Motor neuron (in vitro differentiated cells): ENCODE results near the gene MPIG6B. TPM values are rescaled to one million over a fixed set of nuclear protein-coding genes. Genes with fewer than 3 reads are reported as not detected.
A peak's percentile ranks its signal among the peaks of the same experiment; 100 is the strongest.

Experiments
- ATAC-seq, 8 experiments: fragments of 200-7000 bp; cut with Tn5 transposase; replicated peaks in 6 of 8; 2 replicates each; pipeline ENCODE4 v1.8.0; 2021; ENCODE audit warnings: mild to moderate bottlenecking in 8 of 8, moderate library complexity in 8 of 8
- H3K27ac ChIP-seq, 2 donors: fragments of 250-450 bp; sonication (Bioruptor Pico); 2 replicates each; pipeline ENCODE4 v1.9.0; 2021; ENCODE audit warnings: antibody characterized with exemption in 2 of 2, mild to moderate bottlenecking in 2 of 2, moderate library complexity in 1 of 2
- H3K4me1 ChIP-seq, 2 donors: fragments of 250-450 bp; sonication (Bioruptor Pico); replicated peaks in 1 of 2; 2 replicates each; pipeline ENCODE4 v1.6.1; 2021; ENCODE audit warnings: antibody characterized with exemption in 2 of 2, mild to moderate bottlenecking in 2 of 2, moderate library complexity in 1 of 2
- H3K4me3 ChIP-seq, 5 donors: fragments of 250-450 bp; sonication (Bioruptor Pico); 2 replicates each; pipeline ENCODE4 v1.9.0; 2021; ENCODE audit warnings: antibody characterized with exemption in 5 of 5, mild to moderate bottlenecking in 5 of 5, moderate library complexity in 4 of 5
- WGBS, 10 experiments: fragments of 450-650 bp; shearing (Covaris generic); methylation state at CpG; one replicate each; pipeline ENCODE4 v1.0.0; 2022; 5-methylcytosine and 5-hydroxymethylcytosine counted together
- in situ Hi-C, 9 experiments: fragments of 400-800 bp; cut with MboI; loops; one replicate each; pipeline ENCODE4 v1.15.0; 2021; ENCODE audit warnings: low sequenced_read_pairs in 9 of 9, low pct_unique_long_range_greater_than_20kb in 2 of 9; ENCODE audit not compliant: unreplicated experiment in 9 of 9
- total RNA-seq, 8 experiments: library from RNA; unstranded; fragments of 300-600 nt; gene quantifications; 2 replicates each; pipeline versions ENCODE4 v1.2.3 to v1.2.4, GENCODE V29; 2022

Gene MPIG6B
- total RNA-seq, 8 experiments from 2014 or later: 0.18 to 1.8 (median 0.58) TPM

DNA sequence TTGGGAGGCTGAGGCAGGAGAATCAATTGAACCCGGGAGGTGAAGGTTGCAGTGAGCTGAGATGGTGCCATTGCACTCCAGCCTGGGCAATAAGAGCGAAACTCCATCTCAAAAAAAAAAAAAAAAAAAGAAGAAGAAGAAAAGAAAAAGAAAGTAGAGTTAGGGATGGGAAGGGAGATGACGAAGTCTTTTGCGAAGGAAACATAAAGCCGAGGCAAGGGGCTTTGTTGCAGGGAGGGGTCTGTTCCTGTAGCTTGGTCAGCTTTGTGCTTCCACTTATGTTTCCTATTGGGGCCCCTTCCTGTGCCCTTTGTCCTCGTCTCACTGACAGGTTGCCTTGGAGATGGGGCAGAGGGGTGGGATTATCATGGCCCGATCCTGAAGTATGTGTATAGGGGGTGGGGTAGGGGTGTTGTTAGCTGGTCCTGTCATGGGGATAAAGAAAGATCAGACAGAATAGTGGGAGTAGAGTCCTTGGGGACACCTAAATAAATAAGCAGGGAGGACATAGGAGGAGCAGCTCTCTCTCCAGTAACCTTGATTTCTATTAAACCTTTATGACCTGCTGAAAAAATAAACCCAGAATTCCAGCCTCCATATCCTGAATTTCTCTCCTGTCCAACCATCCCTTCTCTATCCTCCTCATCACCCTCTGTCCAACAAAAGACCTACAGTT is 14.3 kb downstream of the MPIG6B start:
- WGBS, 10 experiments: 17 to 87% (median 60%) methylated on average over 4 to 7 of the region's 7 CpGs; no CpG with 5 or more reads in 2 of the 10 experiments
- in situ Hi-C loops: no loop called here

DNA sequence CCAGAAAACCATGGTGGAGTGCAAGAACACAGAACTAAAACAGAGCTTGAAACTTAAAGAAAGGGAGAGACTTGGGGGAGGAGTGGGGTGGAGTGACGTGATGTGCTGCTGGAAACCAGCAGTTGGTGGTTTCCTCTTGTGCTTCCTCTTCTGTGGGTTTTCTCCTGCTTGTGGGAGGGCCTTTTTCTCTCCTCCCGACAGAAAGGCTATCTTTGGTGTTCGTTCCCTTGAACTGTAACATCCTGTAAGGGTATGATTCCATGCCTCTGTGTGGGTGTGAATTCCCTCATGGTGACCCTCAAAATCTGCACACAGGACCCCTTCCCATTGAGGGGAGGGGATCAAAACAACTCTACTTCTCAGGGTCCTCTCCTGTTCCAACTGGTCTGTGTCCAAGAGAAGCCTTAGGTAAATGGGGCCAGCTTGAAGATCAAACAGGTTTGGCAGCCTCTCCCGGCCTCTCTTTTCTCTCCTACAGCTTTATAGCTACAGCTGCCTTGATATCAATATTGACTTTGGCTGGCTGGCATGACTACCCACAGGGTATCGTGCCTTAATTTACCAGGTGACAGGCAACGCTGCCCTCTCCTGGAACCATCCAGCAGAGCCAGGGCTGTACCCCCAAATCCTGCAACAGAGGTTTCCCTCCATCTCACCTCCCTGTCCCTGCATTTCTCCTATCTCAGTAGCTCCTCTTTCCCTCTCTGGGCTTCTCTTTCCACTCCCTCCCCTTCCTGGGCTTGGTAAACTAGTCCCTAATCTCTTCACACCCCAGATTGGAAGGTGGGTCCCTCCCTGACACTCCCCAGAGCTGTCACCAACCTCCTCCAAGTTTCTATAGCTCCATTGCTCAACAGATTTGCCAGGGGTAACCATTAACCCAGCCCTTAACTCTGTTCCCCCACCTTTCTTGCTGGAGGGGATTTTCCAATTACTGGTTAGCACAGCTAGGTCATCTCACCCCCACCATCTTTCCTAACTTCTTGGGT is 15.1 kb downstream of the MPIG6B start:
- Histone ChIP-seq H3K4me3 (peak overlapping the region in 2 of 5 donors; percentile 1 to 57), H3K27ac (peak overlapping the region; percentile 79 to 86), H3K4me1 (peaks cover 40 to 43% of the 10 kb centered on the region in 2 donors)
- in situ Hi-C loops: no loop called here
- 0 to 49% (median 25%) methylated on average over 1 to 5 of the region's 6 CpGs; no CpG with 5 or more reads in 2 of the 10 experiments for WGBS, 10 experiments
- no peak for ATAC-seq

More for the DNA sequence above, 14.3 kb downstream of the MPIG6B start:
- Histone ChIP-seq H3K4me1 (peaks cover 40 to 43% of the 10 kb centered on the region in 2 donors), H3K27ac (peak overlapping the region; percentile 79 to 86), H3K4me3 (peak overlapping the region in 3 of 5 donors; percentile 1 to 69 (median 57))
- peak in 3 of 8 experiments; percentile 9 to 22 (median 17) for ATAC-seq

DNA sequence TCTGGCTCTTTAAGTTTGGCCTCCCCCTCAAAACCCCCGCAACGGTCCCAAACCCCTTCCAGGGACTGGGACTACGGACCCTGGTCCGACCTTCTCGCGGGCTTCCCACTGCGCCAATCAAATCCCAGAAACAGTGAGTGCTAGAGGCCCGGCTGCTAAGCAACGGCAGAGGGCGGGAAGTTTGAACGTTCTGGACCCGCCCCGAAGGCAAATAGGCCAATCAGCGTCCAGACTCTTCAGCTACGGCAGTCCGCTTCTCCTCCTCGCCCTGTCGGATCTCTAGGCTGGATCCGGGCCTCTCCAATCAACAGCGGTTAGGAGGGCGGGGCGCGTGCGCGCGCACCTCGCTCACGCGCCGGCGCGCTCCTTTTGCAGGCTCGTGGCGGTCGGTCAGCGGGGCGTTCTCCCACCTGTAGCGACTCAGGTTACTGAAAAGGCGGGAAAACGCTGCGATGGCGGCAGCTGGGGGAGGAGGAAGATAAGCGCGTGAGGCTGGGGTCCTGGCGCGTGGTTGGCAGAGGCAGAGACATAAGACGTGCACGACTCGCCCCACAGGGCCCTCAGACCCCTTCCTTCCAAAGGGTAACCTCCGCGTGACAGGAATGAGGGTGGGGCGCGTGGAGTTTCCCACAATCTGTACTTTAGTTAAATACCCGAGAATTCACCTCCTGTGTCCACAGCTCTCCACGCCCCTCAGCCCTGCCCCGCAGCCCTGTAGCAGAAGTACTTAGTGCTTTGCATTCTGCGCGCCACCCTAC is 16.6 kb downstream of the MPIG6B start, which contains the start of gene MSH5:
Gene MSH5 (plus strand): TSS at position 367 of the 758 bp plus-strand sequence. CDS start 462 bp downstream, outside the sequence.
- peak within 1 kb of the TSS in 1 of 2 donors; percentile 86 for H3K27ac ChIP-seq
- in situ Hi-C loops: no loop called here
- H3K4me3 ChIP-seq: peak within 1 kb of the TSS; percentile 45 to 73 (median 51)
- peak; percentile 76 to 94 (median 90) for ATAC-seq
- WGBS, 10 experiments: 0 to 7% (median 0%) methylated on average over 1 to 19 of the region's 58 CpGs; no CpG with 5 or more reads in 4 of the 10 experiments
- H3K4me1 ChIP-seq: peaks cover 32 to 35% of the 10 kb centered on the region in 2 donors

DNA sequence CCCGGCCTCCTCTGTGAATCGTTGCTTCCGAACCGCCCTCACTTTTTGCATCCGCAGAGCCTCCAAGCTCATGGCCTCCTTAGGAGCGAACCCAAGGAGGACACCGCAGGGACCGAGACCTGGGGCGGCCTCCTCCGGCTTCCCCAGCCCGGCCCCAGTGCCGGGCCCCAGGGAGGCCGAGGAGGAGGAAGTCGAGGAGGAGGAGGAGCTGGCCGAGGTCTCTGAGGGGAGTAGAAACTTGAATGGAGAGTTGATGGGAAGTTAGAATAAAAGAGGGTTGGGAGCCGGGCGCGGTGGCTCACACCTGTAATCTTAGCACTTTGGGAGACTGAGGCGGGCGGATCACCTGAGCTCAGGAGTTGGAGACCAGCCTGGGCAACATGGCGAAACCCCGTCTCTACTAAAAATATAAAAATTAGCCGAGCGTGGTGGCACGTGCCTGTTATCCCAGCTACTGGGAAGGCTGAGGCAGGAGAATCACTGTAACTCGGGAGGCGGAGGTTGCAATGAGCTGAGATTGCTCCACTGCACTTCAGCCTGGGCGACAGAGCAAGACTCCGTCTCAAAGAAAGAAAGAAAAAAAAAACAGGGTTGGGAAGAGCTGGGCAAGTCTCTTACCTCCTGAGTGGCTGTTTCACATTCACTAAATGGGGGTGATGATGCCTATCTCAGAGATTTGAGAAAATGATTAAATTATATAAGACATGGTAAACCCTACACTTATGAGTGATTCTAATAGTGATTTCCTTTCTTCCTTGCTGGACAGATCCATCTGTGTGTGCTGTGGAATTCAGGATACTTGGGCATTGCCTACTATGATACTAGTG is 17.4 kb downstream of the MPIG6B start:
- no peak for ATAC-seq
- in situ Hi-C loops: no loop called here
- peaks cover 31 to 32% of the 10 kb centered on the region in 2 donors for H3K4me1 ChIP-seq
- WGBS, 10 experiments: 0 to 51% (median 28%) methylated on average over 1 to 15 of the region's 29 CpGs; no CpG with 5 or more reads in 3 of the 10 experiments
- H3K4me3 ChIP-seq: peak overlapping the region; percentile 45 to 73 (median 51)
- peak overlapping the region in 1 of 2 donors; percentile 71 for H3K27ac ChIP-seq

DNA sequence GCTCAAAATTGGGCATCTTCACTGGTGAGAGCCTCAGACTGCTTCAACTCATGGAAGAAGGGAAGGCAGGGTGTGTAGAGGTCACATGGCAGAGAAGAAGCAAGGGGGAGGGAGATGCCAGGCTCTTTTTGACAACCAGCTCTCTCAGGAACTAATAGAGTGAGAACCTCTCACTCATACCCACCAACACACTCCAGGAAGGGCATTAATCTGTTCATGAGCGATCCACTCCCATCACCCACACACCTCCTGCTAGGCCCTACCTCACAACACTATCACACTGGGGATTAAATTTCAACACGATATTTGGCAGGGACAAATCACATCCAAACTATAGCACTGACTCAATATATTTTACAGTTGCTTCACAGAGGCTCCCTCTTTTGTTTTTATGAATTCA is 18.6 kb downstream of the MPIG6B start:
- 61 to 100% (median 100%) methylated on average over 1 to 2 of the region's 2 CpGs; no CpG with 5 or more reads in 5 of the 10 experiments for WGBS, 10 experiments
- in situ Hi-C loops: no loop called here
- peaks cover 21 to 29% of the 10 kb centered on the region in 2 donors for H3K4me1 ChIP-seq

DNA sequence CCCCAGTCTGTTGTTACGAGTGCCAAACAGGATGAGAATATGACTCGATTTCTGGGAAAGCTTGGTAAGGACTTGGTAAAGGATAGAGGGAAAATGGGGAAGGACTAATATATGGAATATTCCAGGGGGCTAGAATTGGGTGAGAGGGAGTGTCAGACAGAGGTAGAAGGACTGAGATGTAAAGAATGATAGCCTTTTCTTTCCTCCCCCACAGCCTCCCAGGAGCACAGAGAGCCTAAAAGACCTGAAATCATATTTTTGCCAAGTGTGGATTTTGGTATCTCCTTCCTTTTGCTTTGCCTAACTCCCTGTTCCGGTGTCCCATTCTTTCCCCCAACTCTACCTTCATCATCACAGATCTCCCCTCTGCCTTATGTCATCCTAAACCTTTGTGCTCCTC is 19.7 kb downstream of the MPIG6B start:
- in situ Hi-C loops: no loop called here
- no peak overlapping the region for H3K4me3 ChIP-seq

More for the DNA sequence above, 18.6 kb downstream of the MPIG6B start:
- no peak for ATAC-seq
- H3K27ac ChIP-seq: no peak overlapping the region
- H3K4me3 ChIP-seq: no peak overlapping the region

DNA sequence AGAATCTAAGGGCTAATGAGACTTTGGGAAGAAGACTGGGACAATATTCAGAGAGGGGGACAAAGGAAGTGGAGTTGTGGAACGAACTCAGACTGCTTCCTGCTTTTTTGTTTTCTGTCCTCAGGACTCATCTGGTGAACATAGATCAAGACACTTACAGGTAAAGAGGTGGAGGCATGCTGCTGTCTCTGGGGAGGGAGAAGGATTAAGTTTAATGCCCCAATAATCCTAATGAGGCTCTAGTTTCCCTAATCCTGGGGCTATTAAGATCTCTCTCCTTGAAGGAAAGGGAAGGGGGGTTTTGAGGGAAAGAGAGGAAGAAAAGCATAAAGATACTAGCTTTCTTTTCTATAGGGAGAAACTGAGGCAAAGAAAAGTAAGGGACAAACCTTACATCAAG is 21.2 kb downstream of the MPIG6B start:
- WGBS, 10 experiments: 50 to 100% (median 82%) methylated on average over 1 of the region's 1 CpG; no CpG with 5 or more reads in 4 of the 10 experiments
- peaks cover 0 to 4% of the 10 kb centered on the region in 2 donors for H3K4me1 ChIP-seq
- H3K27ac ChIP-seq: no peak overlapping the region
- in situ Hi-C loops: no loop called here
- H3K4me3 ChIP-seq: no peak overlapping the region
- ATAC-seq: no peak

More for the DNA sequence above, 19.7 kb downstream of the MPIG6B start:
- no peak for ATAC-seq
- 70 to 100% (median 94%) methylated on average over 1 to 3 of the region's 3 CpGs; no CpG with 5 or more reads in 2 of the 10 experiments for WGBS, 10 experiments
- no peak overlapping the region for H3K27ac ChIP-seq
- peaks cover 11 to 18% of the 10 kb centered on the region in 2 donors for H3K4me1 ChIP-seq

DNA sequence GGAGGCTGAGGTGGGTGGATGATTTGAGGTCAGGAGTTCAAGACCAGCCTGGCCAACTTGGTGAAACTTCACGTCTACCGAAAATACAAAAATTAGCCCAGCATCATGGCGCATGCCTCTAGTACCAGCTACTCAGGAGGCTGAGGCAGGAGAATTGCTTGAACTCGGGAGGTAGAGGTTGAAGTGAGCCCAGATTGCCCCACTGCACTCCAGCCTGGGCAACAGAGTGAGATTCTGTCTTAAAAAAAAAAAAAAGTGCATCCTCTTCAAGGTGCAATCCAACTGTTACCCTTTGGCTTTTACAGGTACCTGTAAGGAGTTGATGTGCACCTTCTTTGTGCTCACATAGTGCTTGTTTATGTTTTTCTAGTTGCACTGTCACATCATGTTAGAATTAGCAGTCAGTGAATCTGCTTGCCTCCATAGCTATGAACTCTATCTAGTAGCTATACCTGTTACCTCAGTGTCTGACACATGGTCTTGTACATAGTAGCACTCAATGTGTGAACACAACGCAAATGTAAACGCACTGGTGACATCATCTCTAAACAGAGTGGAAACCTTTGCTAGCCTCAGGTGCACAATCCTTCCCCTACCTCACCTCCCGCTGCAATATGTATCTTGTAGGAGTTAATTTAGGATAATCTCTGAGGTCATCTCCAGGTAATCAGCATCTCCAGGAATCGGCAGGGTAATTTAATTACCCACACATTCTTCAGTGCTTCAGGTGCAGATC is 26.3 kb downstream of the MPIG6B start:
- WGBS, 10 experiments: 79 to 100% (median 96%) methylated on average over 1 to 8 of the region's 8 CpGs
- Histone ChIP-seq H3K4me1 (no peaks in the 10 kb centered on the region), H3K4me3 (no peak overlapping the region), H3K27ac (no peak overlapping the region)
- ATAC-seq: peak in 1 of 8 experiments; percentile 53
- in situ Hi-C loops: no loop called here

DNA sequence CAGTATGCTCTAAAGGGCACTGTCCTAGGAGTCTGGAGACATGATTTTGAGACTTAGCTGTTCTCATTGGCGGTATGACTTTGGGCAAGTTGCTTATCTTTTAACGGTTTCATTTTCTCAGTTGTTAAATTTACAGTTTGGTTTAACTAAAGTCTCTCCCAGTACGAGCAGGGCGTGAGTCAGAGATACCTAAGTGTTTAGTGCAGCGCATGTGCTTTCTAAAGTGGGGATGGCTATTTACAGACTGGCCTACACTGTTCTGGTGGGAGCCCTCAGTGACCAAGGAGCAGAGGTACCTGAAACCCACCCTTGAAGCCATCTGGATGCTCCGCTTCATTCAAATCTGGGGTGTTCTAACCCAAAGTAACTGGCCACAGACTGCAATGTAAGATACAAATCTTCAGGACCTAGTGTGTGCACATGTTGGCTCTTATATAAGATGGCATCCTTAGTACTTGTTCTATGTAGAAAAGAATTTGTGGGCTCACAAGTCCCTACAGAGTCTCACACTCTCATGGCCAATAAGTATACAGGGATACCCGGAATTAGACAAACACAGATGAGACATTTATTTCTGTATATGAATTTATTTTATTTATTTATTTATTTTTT is 27.3 kb downstream of the MPIG6B start:
- Histone ChIP-seq H3K4me1 (no peaks in the 10 kb centered on the region), H3K4me3 (no peak overlapping the region), H3K27ac (no peak overlapping the region)
- no peak for ATAC-seq
- WGBS, 10 experiments: 67 to 100% (median 97%) methylated on average over 1 to 7 of the region's 7 CpGs; no CpG with 5 or more reads in 3 of the 10 experiments
- in situ Hi-C loops: no loop called here

DNA sequence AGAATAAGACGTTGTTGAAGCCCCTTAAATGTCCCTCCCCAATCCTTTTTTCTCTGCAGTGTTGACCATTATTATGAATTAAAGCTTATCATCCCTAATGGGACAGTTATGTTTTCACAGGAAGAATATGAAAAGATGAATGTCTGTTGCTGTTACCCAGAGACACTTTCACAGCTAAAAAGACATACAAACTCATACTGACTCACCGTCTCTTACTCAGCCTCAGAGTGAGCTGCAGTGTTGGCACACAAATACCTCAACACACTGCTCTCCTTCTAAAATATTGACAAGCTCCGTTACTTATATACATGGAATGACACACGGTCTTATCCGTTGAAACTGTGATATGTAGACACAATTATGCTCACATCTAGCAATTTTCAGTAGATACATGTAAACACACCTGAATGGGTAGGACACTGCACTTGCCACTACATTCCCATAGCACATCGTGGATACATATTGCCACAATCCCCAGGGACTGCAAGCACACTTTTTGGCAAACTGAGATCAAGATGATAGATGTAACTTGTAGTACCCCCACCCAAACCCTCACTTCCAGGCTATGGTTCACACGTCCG is 29.7 kb downstream of the MPIG6B start:
- WGBS, 10 experiments: 15 to 100% (median 72%) methylated on average over 2 to 7 of the region's 8 CpGs; no CpG with 5 or more reads in 1 of the 10 experiments
- in situ Hi-C loops: no loop called here
- peak in 3 of 8 experiments; percentile 50 to 90 (median 70) for ATAC-seq
- Histone ChIP-seq H3K4me3 (no peak overlapping the region), H3K27ac (no peak overlapping the region), H3K4me1 (no peaks in the 10 kb centered on the region)
